ENCODE data around the gene SDHC. TPM values are rescaled to one million over a fixed set of nuclear protein-coding genes. Genes with fewer than 3 reads are reported as not detected.

The SDHC gene
- total and polyA plus RNA-seq, 2 of the 13 experiments (the other 11 are each of a cell fraction or from before 2014, with no cell fraction given) = 27.1 to 229 TPM

DNA sequence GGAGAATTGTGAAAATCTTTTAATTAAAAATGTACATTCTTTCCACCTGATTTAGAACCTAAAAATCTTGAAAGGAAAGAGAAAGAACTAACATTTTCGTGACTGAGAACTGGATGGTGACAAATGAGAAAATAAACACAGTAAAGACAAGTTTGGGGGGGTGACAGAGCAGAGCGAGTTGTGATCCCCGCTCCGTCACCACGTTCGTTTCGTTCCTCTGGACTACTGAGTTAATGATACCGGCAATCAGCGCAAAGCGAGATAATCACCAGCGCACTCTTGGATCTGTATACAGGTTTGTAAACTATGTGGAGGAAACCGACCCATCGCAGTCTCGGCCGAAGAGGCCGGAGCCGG, 84.7 kb downstream of the SDHC start (continued):
- TF ChIP-seq RBM39 (IDR thresholded peaks at IDR 0.05; ENCODE audit: low read depth, low read length, poor library complexity, severe bottlenecking) (no peak), ZNF558 (CRISPR knock-in tag; IDR thresholded peaks at IDR 0.05; ENCODE audit: borderline replicate concordance) (0 out of 2 replicates have a peak, but pooled peaks have one; percentile 0), SKI (IDR thresholded peaks at IDR 0.05; ENCODE audit: partially characterized antibody) (no peak), MAFF (IDR thresholded peaks at IDR 0.05; ENCODE audit: low read depth, low read length) (no peak), ZNF773 (CRISPR knock-in tag; IDR thresholded peaks at IDR 0.05; ENCODE audit: borderline replicate concordance) (no peak), TMF1 (CRISPR knock-in tag; IDR thresholded peaks at IDR 0.05; ENCODE audit: low read depth) (no peak), EEA1 (CRISPR knock-in tag; IDR thresholded peaks at IDR 0.05; ENCODE audit: borderline replicate concordance) (no peak)
- TF ChIP-seq, protein P1, sequence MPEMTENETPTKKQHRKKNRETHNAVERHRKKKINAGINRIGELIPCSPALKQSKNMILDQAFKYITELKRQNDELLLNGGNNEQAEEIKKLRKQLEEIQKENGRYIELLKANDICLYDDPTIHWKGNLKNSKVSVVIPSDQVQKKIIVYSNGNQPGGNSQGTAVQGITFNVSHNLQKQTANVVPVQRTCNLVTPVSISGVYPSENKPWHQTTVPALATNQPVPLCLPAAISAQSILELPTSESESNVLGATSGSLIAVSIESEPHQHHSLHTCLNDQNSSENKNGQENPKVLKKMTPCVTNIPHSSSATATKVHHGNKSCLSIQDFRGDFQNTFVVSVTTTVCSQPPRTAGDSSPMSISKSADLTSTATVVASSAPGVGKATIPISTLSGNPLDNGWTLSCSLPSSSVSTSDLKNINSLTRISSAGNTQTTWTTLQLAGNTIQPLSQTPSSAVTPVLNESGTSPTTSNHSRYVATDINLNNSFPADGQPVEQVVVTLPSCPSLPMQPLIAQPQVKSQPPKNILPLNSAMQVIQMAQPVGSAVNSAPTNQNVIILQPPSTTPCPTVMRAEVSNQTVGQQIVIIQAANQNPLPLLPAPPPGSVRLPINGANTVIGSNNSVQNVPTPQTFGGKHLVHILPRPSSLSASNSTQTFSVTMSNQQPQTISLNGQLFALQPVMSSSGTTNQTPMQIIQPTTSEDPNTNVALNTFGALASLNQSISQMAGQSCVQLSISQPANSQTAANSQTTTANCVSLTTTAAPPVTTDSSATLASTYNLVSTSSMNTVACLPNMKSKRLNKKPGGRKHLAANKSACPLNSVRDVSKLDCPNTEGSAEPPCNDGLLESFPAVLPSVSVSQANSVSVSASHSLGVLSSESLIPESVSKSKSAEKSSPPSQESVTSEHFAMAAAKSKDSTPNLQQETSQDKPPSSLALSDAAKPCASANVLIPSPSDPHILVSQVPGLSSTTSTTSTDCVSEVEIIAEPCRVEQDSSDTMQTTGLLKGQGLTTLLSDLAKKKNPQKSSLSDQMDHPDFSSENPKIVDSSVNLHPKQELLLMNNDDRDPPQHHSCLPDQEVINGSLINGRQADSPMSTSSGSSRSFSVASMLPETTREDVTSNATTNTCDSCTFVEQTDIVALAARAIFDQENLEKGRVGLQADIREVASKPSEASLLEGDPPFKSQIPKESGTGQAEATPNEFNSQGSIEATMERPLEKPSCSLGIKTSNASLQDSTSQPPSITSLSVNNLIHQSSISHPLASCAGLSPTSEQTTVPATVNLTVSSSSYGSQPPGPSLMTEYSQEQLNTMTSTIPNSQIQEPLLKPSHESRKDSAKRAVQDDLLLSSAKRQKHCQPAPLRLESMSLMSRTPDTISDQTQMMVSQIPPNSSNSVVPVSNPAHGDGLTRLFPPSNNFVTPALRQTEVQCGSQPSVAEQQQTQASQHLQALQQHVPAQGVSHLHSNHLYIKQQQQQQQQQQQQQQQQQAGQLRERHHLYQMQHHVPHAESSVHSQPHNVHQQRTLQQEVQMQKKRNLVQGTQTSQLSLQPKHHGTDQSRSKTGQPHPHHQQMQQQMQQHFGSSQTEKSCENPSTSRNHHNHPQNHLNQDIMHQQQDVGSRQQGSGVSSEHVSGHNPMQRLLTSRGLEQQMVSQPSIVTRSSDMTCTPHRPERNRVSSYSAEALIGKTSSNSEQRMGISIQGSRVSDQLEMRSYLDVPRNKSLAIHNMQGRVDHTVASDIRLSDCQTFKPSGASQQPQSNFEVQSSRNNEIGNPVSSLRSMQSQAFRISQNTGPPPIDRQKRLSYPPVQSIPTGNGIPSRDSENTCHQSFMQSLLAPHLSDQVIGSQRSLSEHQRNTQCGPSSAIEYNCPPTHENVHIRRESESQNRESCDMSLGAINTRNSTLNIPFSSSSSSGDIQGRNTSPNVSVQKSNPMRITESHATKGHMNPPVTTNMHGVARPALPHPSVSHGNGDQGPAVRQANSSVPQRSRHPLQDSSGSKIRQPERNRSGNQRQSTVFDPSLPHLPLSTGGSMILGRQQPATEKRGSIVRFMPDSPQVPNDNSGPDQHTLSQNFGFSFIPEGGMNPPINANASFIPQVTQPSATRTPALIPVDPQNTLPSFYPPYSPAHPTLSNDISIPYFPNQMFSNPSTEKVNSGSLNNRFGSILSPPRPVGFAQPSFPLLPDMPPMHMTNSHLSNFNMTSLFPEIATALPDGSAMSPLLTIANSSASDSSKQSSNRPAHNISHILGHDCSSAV (CRISPR knock-in tag; IDR thresholded peaks at IDR 0.05; ENCODE audit: borderline replicate concordance) = no peak
- TF ChIP-seq, protein P2, sequence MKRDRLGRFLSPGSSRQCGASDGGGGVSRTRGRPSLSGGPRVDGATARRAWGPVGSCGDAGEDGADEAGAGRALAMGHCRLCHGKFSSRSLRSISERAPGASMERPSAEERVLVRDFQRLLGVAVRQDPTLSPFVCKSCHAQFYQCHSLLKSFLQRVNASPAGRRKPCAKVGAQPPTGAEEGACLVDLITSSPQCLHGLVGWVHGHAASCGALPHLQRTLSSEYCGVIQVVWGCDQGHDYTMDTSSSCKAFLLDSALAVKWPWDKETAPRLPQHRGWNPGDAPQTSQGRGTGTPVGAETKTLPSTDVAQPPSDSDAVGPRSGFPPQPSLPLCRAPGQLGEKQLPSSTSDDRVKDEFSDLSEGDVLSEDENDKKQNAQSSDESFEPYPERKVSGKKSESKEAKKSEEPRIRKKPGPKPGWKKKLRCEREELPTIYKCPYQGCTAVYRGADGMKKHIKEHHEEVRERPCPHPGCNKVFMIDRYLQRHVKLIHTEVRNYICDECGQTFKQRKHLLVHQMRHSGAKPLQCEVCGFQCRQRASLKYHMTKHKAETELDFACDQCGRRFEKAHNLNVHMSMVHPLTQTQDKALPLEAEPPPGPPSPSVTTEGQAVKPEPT (CRISPR knock-in tag; IDR thresholded peaks at IDR 0.05; ENCODE audit: low read depth) = no peak
- TF ChIP-seq, protein P3, sequence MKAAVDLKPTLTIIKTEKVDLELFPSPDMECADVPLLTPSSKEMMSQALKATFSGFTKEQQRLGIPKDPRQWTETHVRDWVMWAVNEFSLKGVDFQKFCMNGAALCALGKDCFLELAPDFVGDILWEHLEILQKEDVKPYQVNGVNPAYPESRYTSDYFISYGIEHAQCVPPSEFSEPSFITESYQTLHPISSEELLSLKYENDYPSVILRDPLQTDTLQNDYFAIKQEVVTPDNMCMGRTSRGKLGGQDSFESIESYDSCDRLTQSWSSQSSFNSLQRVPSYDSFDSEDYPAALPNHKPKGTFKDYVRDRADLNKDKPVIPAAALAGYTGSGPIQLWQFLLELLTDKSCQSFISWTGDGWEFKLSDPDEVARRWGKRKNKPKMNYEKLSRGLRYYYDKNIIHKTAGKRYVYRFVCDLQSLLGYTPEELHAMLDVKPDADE (CRISPR knock-in tag; IDR thresholded peaks at IDR 0.05) = no peak
- TF ChIP-seq, protein P4, sequence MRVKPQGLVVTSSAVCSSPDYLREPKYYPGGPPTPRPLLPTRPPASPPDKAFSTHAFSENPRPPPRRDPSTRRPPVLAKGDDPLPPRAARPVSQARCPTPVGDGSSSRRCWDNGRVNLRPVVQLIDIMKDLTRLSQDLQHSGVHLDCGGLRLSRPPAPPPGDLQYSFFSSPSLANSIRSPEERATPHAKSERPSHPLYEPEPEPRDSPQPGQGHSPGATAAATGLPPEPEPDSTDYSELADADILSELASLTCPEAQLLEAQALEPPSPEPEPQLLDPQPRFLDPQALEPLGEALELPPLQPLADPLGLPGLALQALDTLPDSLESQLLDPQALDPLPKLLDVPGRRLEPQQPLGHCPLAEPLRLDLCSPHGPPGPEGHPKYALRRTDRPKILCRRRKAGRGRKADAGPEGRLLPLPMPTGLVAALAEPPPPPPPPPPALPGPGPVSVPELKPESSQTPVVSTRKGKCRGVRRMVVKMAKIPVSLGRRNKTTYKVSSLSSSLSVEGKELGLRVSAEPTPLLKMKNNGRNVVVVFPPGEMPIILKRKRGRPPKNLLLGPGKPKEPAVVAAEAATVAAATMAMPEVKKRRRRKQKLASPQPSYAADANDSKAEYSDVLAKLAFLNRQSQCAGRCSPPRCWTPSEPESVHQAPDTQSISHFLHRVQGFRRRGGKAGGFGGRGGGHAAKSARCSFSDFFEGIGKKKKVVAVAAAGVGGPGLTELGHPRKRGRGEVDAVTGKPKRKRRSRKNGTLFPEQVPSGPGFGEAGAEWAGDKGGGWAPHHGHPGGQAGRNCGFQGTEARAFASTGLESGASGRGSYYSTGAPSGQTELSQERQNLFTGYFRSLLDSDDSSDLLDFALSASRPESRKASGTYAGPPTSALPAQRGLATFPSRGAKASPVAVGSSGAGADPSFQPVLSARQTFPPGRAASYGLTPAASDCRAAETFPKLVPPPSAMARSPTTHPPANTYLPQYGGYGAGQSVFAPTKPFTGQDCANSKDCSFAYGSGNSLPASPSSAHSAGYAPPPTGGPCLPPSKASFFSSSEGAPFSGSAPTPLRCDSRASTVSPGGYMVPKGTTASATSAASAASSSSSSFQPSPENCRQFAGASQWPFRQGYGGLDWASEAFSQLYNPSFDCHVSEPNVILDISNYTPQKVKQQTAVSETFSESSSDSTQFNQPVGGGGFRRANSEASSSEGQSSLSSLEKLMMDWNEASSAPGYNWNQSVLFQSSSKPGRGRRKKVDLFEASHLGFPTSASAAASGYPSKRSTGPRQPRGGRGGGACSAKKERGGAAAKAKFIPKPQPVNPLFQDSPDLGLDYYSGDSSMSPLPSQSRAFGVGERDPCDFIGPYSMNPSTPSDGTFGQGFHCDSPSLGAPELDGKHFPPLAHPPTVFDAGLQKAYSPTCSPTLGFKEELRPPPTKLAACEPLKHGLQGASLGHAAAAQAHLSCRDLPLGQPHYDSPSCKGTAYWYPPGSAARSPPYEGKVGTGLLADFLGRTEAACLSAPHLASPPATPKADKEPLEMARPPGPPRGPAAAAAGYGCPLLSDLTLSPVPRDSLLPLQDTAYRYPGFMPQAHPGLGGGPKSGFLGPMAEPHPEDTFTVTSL (CRISPR knock-in tag; IDR thresholded peaks at IDR 0.05; ENCODE audit: borderline replicate concordance) = no peak
